OCI-LY1 (cell line): ENCODE results near the gene XKR3.

Source experiments
- H2AFZ ChIP-seq: fragments of 200-600 bp; sonication (generic), shearing (Covaris generic); 2 replicates; pipeline ENCODE4 v1.6.0; 2014; ENCODE audit warnings: antibody characterized with exemption, mild to moderate bottlenecking, low read length
- H3F3A ChIP-seq: fragments of 200-600 bp; sonication (generic), shearing (Covaris generic); 2 replicates; pipeline ENCODE4 v1.6.0; 2014; ENCODE audit warnings: mild to moderate bottlenecking, antibody characterized with exemption, low read length, moderate library complexity; ENCODE audit not compliant: insufficient read depth
- H3K27ac ChIP-seq: fragments of 200-600 bp; sonication (generic); 2 replicates; pipeline ENCODE4 v1.5.1; 2014; ENCODE audit warnings: low read length, mixed run types, mild to moderate bottlenecking, low read depth; ENCODE audit not compliant: poor library complexity, severe bottlenecking
- H3K27me3 ChIP-seq: fragments of 200-600 bp; sonication (generic); 2 replicates; pipeline ENCODE4 v1.6.0; 2014; ENCODE audit warnings: antibody characterized with exemption, mild to moderate bottlenecking, low read length, moderate library complexity; ENCODE audit not compliant: insufficient read depth
- H3K36me3 ChIP-seq: fragments of 200-600 bp; sonication (generic); 2 replicates; pipeline ENCODE4 v1.6.1; 2014; ENCODE audit warnings: mild to moderate bottlenecking, antibody characterized with exemption, low read length, moderate library complexity, mixed read lengths; ENCODE audit not compliant: insufficient read depth
- H3K4me1 ChIP-seq: fragments of 200-600 bp; sonication (generic); 2 replicates; pipeline ENCODE4 v1.5.1; 2014; ENCODE audit warnings: mild to moderate bottlenecking, low read length, moderate library complexity; ENCODE audit not compliant: insufficient read depth, severe bottlenecking
- H3K4me2 ChIP-seq: fragments of 200-600 bp; sonication (generic), shearing (Covaris generic); 2 replicates; pipeline ENCODE4 v1.6.1; 2014; ENCODE audit warnings: low read length
- H3K4me3 ChIP-seq: fragments of 200-600 bp; sonication (generic); 2 replicates; pipeline ENCODE4 v1.5.1; 2014; ENCODE audit warnings: low read length, low read depth, mild to moderate bottlenecking, mixed read lengths; ENCODE audit not compliant: poor library complexity, severe bottlenecking
- H3K79me2 ChIP-seq: fragments of 200-600 bp; shearing (Covaris generic); 2 replicates; pipeline ENCODE4 v1.6.1; 2016; ENCODE audit warnings: mixed run types, low read length, mixed read lengths; ENCODE audit not compliant: insufficient read depth
- H3K9ac ChIP-seq: fragments of 200-600 bp; sonication (generic), shearing (Covaris generic); 2 replicates; pipeline ENCODE4 v1.6.1; 2014; ENCODE audit warnings: mild to moderate bottlenecking, low read length, mixed read lengths
- H3K9me2 ChIP-seq: fragments of 200-600 bp; sonication (generic), shearing (Covaris generic); 2 replicates; pipeline ENCODE4 v1.6.1; 2014; ENCODE audit warnings: low read depth, mild to moderate bottlenecking, low read length, mixed read lengths
- H3K9me3 ChIP-seq: fragments of 200-600 bp; shearing (Covaris generic); 2 replicates; pipeline ENCODE4 v1.6.1; 2014; ENCODE audit warnings: low read length, mixed read lengths
- H4K20me1 ChIP-seq: fragments of 200-600 bp; sonication (generic), shearing (Covaris generic); 2 replicates; pipeline ENCODE4 v1.6.0; 2016; ENCODE audit warnings: mild to moderate bottlenecking, low read length; ENCODE audit not compliant: insufficient read depth
- CTCF ChIP-seq: fragments of 200-600 bp; sonication (generic), shearing (Covaris generic); IDR thresholded peaks from 2 replicates; pipeline ENCODE4 v1.5.1; 2017; ENCODE audit warnings: mild to moderate bottlenecking, antibody characterized with exemption, low read length, moderate library complexity, mixed read lengths
- EZH2 ChIP-seq: fragments of 200-600 bp; sonication (generic), shearing (Covaris generic); IDR thresholded peaks from 2 replicates; pipeline ENCODE4 v1.8.0; 2017; ENCODE audit warnings: borderline replicate concordance, mixed run types, mild to moderate bottlenecking, antibody characterized with exemption, low read length, moderate library complexity, mixed read lengths

The XKR3 gene

GRCh38 chr22:16845465-16845864 lies 20.3 kb upstream of the XKR3 start:
- TF ChIP-seq CTCF (no peak), EZH2 (no peak)

DNA sequence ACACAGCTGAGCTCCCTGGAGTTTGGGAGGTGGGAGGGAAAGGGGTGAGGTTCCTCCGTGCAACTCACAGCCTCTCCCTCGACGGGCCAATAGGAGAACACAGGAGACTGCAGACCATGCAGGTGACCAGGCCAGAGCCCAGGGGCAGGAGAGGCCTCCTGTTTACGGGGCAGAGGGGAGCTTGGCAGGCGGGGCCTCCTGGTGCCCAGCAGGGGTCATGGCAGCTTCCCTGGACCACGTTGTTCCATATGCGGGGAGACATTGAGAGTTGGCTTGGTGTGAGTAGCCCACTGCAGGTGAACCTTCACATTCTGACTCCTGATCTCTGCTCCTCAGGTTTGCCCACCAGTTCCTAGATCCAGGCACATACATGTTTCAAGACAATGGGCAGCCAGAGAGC lies 19.3 kb upstream of the XKR3 start:
- H3K4me3 ChIP-seq: no peak overlapping the region
- H3K9me3 ChIP-seq: no peaks in the 10 kb centered on the region
- H3K27ac ChIP-seq: no peak overlapping the region
- no peaks in the 10 kb centered on the region for H3K9me2 ChIP-seq
- H3F3A ChIP-seq: no peaks in the 10 kb centered on the region
- no peak overlapping the region for H3K4me2 ChIP-seq
- no peak overlapping the region for H3K9ac ChIP-seq
- H4K20me1 ChIP-seq: no peaks in the 10 kb centered on the region
- no peaks in the 10 kb centered on the region for H3K36me3 ChIP-seq
- no peak overlapping the region for H2AFZ ChIP-seq
- no peaks in the 10 kb centered on the region for H3K79me2 ChIP-seq
- no peaks in the 10 kb centered on the region for H3K27me3 ChIP-seq
- TF ChIP-seq EZH2: no peak
- no peak for TF ChIP-seq CTCF
- no peaks in the 10 kb centered on the region for H3K4me1 ChIP-seq

More at GRCh38 chr22:16845465-16845864, 20.3 kb upstream of the XKR3 start:
- Histone ChIP-seq H3K9ac (no peak overlapping the region), H3K27me3 (no peaks in the 10 kb centered on the region), H3K79me2 (no peaks in the 10 kb centered on the region), H3K9me3 (no peaks in the 10 kb centered on the region), H2AFZ (no peak overlapping the region), H3K4me3 (no peak overlapping the region), H3K9me2 (no peaks in the 10 kb centered on the region), H3K4me1 (no peaks in the 10 kb centered on the region), H3F3A (no peaks in the 10 kb centered on the region), H3K36me3 (no peaks in the 10 kb centered on the region), H3K27ac (no peak overlapping the region), H4K20me1 (no peaks in the 10 kb centered on the region), H3K4me2 (no peak overlapping the region)

- Histone ChIP-seq H3K27ac (no peak overlapping the region), H3K9me3 (no peaks in the 10 kb centered on the region), H3K4me1 (no peaks in the 10 kb centered on the region), H3K27me3 (no peaks in the 10 kb centered on the region), H2AFZ (no peak overlapping the region), H3F3A (no peaks in the 10 kb centered on the region), H3K36me3 (no peaks in the 10 kb centered on the region), H3K4me3 (no peak overlapping the region), H3K9ac (no peak overlapping the region), H3K4me2 (no peak overlapping the region), H3K79me2 (no peaks in the 10 kb centered on the region), H3K9me2 (no peaks in the 10 kb centered on the region), H4K20me1 (no peaks in the 10 kb centered on the region)
- no peak for TF ChIP-seq EZH2
- no peak for TF ChIP-seq CTCF
Observed at GRCh38 chr22:16838073-16838472, 12.9 kb upstream of the XKR3 start.
